Activated T-cell treated with anti-CD3 and anti-CD28 coated beads for 1 hour (primary cell): Measurements from ENCODE around the gene FOXO3B.
"Not testable (repeated sequence)": the region's sequence is repeated elsewhere in the genome, so short reads cannot be mapped to it uniquely, and the experiment has no call there.

Experiments
- DNase-seq: peaks from one replicate; pipeline ENCODE4 v3.0.0-alpha.2; 2020; ENCODE audit warnings: low read depth

Gene FOXO3B

DNA sequence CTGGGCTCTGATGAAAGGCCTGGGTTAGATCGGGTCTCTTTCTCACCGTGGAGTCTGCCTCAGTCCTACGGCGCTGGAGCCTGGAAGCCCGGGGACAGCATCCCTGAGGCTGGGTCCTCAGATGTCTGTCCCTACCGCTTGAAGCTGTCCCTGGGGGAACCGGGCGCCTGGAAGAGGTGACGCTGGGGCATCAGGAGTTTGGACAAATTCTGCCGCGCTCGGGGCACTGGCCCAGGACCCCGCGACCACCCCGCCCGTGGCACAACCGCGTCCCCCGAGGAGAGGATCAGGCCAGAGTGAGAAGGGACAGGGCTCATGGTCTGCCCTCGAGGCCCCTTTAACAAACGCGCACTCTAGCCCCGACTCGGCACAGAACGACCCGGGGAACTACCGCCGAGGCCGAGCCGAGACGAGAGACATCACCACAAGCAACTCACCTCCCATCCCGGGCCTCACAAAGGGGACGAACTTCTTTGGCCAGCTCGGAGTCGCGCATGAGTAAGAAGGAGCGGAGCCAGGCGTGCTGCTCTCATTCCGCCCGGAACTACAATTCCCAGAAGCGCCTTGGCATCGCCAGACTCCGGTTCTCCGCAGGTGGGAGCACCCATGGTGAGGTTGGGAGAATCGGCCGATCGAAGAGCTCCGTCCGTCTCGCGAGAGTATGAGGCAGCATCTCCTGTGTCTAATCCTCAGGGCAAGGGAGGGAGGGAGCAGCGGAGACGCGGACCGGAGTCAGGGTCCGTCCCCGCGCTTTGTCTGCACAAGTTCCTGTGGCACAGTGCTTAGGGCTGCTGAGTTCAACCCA lies at the start of gene FOXO3B:
FOXO3B (minus strand) TSS at position 548 of the 805 bp plus-strand sequence. CDS start 663 bp downstream, outside the sequence.
- DNase-seq = peak; percentile 50

DNA sequence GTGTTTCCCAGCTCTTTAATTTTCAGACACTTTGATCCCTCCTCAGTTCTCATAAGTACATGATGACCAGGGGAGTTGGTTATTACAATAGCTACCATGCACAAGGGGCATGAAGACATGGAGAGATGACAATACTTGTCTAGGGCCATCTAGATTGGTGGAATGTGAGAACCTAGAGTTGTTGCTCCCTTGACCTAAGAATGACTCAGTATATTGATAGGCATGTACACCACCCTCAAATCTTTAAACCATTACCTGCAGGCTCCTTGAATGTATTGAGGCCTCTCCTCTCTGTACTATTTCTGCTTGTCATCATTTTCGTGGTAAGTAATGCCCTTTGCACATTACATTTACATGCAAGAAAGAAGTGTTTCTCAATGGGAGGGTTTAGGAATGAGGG lies 41.4 kb upstream of the FOXO3B start:
- not testable (repeated sequence) for DNase-seq

DNA sequence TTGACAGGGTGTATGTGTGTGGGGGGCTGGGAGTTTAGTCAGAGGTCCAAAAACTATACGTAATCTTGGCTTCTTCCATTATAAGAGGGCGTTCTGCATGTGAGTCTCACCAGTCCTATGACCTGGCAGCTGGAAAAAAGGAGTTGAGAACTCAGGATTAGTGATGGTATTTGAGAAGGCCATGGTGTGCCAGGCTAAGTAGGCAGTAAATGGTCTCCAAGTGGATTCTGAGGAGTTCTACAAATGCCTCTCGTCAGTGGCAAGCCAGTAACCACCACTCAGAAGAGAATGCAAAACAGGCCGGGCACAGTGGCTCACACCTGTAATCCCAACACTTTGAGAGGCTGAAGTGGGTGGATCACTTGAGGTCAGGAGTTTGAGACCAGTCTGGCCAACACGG lies 40.5 kb upstream of the FOXO3B start:
- DNase-seq = not testable (repeated sequence)

DNA sequence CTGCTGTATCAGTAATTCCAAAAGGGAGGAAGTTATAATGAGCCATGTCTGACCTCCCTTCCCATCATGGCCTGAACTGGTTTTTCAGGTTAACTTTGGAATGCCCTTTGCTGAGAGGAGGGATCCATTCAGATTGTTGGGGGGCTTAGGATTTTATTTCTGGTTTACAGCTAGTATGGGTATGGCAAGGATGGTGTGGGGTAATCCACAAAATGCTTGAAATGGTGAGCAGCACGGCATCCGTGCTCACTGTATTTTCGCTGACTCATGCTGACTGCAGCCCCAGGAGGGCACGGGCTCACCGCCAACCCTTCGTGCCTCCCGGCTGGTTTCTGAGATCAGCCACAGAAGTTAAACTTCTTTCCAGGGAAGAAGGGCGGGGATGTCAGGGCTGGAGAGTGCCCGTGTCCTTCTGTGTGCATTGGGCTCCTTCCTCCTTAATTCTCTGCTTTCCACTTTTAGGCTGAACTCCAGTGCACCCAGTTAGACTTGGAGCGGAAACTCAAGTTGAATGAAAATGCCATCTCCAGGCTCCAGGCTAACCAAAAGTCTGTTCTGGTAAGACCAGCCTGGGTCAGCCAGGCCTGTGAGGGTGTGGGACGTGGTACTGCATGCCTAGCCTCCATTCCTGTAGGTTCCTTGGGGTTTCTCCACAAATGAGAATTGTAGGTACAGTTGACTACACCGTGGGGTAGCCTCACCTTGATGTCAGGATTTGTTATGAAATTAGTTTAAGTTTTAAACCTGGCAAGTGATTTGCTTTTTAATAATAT lies 39.8 kb upstream of the FOXO3B start:
- not testable (repeated sequence) for DNase-seq

DNA sequence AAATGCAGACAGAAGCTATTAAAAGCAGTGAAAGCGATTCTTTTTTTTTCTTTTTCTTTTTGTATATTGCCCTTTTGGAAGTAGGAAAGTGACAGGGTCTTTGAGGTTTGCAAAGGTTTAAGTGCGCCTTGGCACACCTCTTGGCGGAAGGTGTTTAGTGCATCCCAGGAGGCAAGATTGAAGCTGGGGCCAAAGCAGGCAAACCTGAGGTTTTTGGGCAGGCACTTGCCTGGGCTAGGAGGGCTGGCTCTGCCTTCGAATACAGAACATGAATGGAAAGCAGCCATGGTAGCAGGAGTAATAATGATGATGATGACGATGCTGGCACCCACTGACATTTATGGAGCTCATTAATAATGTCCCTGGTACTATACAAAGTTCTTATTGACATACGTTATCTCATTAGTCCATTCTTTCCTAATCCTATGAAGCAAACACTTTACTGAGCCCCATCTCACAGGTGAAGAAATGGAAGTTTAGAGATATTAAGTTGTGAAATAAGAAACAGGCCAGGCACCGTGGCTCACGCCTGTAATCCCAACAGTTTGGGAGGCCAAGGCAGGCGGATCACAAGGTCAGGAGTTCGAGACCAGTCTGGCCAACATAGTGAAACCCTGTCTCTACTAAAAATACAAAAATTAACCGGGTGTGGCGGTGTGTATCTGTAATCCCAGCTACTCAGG lies 37.5 kb upstream of the FOXO3B start:
- DNase-seq = not testable (repeated sequence)

DNA sequence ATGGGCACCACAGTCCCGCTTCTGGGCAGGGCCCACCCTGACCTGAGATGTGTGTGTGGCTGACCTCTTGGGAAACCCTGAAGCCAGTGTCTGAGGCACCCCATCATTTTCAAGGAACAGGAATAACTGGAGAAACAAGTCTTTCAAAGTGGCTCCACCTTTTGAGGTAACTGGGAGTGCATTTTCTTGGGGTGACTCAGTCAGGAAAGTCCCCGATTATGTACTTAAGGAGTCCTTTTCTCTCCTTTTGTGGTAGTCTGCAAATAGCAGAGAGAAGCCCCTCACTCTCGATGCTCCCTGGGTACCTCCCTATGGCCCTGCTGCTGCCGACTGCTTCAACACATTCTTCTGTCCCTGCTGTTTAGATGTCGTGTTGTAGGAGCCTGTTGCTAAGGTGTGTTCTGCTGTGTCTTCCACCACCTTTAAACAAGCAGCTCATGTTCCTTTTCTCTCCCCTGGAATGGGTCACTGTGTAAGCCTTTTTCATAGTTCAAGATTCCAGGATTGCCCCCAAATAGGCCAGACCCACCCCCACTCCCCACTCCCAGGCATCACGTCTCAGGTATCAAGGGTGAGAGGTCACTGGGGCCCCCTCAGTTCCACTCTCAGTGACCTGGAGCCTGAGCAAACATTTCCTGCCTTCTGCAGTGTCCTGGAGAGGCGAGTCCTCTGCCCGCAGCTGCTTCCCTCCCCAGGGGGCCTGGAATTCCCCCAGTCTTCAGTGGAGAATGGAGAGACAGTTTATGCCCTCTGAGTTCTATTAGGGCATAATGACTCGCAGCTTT lies 36.7 kb upstream of the FOXO3B start:
- not testable (repeated sequence) for DNase-seq

DNA sequence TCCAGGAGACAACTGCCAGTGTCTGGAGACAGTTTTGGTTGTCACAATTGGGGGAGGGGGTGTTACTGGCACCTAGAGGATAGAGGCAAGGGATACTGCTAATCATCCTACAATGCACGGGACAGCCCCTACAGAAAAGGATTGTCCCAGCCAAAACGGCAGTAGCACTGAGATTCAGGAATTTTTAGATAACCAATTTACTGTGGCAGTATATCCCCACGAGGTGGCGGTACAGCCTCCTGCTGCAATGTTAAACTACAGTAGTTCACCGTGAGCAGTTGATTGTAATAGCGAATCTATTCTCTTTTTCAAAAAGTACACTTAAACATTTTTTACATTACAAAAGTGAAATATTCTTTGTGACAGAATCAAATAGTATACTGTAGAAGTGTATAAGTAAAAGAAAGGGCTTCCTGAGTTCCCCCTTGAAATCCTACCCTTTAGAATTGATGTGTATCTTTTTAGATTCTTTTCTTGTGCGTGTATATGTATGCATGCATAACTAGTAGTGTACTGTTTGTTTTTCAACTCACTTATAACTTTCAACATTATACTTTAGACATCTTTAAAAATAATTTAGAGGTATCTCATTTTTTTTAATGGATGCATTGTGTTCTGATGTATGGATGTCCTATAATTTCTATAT lies 30.4 kb upstream of the FOXO3B start:
- DNase-seq = peak; percentile 52

DNA sequence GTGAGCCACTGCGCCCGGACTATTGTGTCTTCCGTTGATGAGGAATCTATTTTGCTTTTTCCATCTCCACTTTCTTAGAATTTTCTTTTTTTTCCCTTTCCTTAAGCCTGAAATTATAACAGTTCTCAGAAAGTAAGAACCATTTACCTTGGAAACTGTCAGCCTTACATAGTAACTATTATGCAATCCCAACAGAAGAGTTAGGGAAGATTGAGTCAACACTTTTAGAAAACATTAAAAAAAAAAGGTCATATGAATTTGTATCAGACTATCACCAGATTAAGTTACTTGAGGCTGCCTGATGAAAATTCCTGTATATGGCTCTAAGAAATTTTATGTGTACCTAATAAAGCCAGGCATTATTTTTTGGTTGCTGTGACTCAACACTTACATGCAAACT lies 26.1 kb upstream of the FOXO3B start:
- not testable (repeated sequence) for DNase-seq

DNA sequence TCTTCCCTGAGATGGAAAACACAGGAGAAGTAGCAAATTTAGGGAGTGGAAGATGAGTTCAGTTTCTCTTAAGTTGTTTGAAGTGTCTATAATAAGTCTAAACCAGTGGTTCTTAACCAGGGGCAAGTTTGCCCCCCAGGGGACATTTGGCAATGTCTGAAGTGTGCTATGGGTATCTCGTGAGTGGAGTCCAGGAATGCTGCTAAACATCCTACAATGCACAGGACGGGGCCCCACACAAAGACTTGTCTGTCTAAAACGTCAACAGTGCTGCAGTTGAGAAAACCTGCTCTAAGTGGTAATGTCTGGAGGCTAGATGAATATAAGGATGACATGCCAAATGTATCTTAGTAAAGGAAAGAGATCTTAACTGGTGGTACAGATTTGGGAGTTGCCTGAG lies 23.8 kb upstream of the FOXO3B start:
- not testable (repeated sequence) for DNase-seq

DNA sequence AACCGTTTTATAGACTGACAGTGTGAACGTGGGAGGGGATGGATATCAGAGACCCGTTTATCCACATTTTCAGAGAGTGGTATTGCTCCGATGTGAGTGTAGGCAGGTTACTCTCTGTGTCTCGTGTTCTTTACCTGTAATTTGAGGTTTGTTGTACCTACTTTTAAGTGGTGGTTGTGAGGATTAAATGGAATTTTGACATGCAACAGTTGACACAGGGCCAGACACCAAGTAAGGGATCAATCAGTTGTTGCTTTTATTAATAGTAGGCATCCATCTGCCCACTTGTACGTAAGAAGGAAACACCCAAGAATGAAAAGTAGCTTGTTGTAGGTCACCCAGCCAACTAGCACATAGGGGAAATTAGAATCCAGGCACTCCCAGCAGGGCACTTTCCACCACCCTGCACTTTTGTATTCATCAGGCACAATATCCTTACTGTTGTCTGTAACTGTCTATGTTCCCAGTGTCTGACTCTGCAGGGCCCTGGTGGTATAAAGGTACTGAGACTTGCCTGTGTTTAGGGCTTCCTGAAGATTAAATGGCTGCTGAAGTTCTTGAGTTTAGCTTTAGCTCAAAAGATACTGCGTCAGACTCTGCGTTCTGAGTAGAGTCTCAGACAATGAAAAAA lies 16.5 kb upstream of the FOXO3B start:
- not testable (repeated sequence) for DNase-seq

DNA sequence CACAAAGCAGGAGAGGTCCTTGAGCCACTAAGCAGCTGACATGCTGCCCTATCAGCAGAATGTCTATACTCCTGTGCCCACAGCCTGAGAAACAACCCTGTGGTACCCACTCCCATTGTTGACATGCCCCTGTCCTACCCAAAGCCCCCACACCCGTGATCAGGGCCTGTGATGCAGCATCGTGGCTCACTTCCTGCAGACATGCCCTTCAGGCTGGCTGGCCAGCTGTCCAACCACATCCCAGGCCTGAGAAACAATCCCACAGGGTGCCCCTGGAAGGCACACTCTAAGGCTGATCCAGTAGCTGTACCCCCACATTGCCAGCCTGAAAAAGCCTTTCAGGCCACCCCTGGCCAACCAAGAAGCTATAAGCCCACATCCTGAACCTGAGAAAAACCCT lies 13.0 kb upstream of the FOXO3B start:
- DNase-seq = not testable (repeated sequence)

DNA sequence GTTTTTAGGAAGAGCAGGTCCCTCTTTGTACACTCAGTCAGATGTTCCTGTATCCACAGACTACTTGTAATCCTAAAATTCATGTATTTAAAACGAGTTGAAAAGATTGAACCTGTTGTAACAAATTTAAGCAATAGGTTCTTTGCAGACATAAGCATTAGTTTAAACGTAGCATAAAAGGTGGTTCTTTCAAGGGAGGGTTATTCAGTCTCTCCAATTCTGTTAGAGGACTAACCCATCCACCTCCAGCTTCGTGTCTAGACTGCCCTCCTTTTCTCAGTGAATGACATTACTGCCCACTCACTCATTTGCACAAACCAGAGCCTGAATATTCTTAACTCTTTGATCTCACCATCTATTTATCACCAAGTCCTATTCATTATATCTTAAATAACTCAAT lies 554 bp upstream of the FOXO3B start:
- not testable (repeated sequence) for DNase-seq

DNA sequence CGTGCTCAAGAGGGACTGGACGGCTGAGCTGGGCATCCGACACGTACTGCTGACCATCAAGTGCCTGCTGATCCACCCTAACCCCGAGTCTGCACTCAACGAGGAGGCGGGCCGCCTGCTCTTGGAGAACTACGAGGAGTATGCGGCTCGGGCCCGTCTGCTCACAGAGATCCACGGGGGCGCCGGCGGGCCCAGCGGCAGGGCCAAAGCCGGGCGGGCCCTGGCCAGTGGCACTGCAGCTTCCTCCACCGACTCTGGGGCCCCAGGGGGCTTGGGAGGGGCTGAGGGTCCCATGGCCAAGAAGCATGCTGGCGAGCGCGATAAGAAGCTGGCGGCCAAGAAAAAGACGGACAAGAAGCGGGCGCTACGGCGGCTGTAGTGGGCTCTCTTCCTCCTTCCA lies 4.7 kb downstream of the FOXO3B start:
- not testable (repeated sequence) for DNase-seq

DNA sequence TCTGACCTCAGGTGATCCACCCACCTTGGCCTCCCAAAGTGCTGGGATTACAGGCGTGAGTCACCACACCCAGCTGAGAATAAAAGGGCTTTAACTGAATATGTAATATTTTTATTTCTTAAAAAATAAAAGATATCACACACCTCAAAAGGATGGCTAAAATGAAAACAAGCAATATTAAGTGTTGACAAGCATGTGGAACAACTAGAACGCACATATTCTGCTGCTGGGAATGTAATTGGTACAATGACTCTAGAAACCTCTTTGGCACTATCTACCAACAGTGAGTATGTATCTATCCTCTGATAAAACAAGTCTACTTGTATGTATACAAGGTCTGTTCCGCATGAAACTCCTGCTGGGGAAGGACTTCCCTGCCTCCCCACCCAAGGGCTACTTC lies 5.2 kb downstream of the FOXO3B start:
- not testable (repeated sequence) for DNase-seq

DNA sequence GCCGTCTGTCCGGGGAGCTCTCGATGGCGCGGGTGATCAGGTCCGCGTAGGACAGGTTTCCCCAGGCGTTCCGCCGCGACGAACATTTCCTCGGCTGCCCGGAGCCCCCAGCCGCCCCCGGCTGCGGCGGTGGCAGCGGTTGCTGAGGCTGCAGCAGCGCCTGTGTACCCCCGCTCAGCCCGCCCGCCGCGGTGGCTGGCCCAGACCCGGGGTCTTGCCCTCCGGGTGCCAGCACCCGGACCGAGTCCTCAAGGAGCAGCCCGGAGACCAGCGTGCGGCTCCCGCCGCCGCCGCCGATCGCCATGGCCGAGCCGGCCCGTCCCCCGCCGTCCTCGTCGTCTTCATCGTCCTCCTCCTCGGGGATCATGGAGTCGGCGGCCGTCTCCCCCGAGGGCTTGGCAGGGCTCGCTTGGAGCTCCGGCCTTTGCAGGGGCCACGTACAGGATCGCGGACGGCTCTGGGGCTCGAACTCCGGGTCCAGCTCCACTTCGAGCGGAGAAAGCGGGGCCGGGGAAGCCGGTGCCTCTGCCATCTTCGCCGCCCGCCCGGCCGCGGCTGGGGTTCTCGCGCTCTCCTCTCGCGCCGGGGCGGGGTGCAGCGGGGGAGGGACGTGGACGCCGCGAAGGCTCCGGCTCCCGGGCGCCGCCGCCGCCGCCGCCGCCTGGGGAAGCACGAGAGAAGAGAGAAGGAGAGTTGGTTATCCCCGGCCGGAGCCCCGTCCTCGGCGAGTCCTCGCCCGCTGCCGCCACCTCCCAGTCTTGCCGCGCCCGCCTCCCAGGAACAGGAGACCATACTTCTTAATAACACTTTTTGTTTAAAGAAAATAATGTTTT lies 9.5 kb downstream of the FOXO3B start:
- not testable (repeated sequence) for DNase-seq

DNA sequence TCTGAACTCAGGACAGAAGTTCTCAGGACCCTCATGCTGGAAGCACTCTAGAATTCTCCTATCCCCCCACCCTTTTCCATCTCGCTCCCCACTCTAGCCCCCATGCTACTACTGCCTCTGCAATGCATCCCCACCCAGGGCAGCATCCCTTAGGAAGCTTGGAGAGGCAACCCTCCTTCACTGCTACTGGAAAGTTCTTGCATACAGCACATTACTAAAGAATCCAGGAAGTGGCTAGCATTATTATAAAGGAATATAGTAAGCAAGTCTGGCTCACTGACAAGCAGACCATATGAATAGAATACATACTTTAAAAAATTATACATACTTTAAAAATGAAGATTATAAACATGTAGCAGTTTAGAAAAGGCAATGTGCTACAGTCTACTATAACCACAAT lies 13.5 kb downstream of the FOXO3B start:
- not testable (repeated sequence) for DNase-seq

DNA sequence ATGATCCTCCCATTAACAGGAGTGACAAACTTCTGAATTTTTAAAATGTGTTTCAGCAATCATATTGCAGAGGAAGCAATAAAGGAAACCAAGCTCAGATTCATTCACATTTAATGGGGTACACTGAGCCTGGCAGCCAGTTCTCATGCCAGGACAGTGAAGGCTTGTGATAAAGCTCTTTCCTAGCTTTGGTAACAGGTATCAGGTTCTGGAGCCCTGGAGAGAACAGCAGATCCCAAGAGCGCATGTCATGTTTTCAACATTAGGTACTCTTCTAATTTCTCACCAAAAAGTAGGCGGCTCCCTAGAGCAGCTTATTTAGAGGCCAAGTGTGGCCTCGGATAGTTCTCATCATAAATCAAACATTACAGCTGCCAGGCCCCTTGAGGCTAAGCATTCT lies 14.6 kb downstream of the FOXO3B start:
- not testable (repeated sequence) for DNase-seq

DNA sequence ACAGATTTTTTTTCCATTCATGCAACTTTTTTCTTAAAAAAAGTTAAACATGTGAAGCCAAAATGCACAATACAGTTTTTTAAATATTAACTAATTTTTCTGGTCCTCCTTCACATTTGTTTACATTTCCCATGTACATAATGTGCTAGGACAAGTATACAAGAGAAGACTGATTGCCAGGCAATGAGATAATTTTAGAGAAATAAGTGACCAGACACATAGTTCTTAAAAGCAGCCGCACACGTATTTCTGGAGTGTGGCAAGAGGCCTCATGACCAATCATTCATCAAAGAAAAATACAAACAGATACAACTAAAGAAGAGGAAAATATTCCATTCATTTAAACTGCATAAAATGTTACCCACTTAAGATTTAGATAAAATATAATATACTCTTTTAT lies 15.8 kb downstream of the FOXO3B start:
- DNase-seq = not testable (repeated sequence)

DNA sequence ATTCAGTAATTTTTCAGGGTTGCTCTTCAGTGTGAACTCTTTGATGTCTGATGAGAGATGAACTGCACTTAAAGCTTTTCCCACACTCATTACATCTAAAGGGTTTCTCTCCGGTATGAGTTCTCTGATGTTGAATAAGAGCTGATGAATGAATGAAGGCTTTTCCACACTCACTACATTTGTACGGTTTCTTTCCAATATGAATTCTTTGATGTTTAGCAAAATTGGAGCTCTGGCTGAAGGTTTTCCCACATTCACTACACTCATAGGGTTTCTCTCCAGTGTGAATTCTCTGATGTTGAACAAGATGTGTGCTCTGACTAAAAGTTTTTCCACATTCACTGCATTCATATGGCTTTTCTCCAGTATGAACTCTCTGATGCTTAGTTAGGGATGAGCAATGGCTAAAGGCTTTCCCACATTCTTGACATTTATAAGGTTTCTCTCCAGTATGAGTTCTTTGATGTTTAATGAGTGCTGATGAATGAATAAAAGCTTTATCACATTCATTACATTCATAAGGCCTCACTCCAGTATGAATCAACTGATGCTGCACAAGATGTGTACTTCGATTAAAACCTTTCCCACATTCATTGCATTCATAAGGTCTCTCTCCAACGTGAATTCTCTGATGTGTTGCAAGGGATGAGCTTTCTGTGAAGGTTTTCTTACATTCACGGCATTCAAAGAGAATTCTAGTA lies 20.0 kb downstream of the FOXO3B start:
- DNase-seq = not testable (repeated sequence)
